BE2C (cell line): ENCODE measurements around the gene ETDA.

Experiments used
- DNase-seq: peaks from one replicate; pipeline ENCODE4 v3.0.0-alpha.2; 2020
- H3K27me3 ChIP-seq: fragments of 250-450 bp; sonication (Bioruptor Pico); 2 replicates; pipeline ENCODE4 v1.5.1; 2020; ENCODE audit warnings: mild to moderate bottlenecking
- H3K36me3 ChIP-seq: fragments of 250-450 bp; sonication (Bioruptor Pico); 2 replicates; pipeline ENCODE4 v1.5.1; 2020; ENCODE audit warnings: mild to moderate bottlenecking
- H3K4me1 ChIP-seq: fragments of 250-450 bp; sonication (Bioruptor Pico); 2 replicates; pipeline ENCODE4 v1.5.1; 2020
- H3K4me3 ChIP-seq: 2 replicates; pipeline ENCODE4 v1.5.1; 2011; ENCODE audit warnings: low read depth, low read length
- H3K9me3 ChIP-seq: fragments of 250-450 bp; sonication (Bioruptor Pico); 2 replicates; pipeline ENCODE4 v1.5.1; 2020
- TF ChIP-seq, protein P1 (sequence below): IDR thresholded peaks from 2 replicates; pipeline ENCODE4 v1.5.1; 2012; ENCODE audit warnings: mild to moderate bottlenecking, low read depth, low read length

Gene ETDA

GRCh38 chrX:135264206-135264605 is 12.3 kb downstream of the ETDA start:
- TF ChIP-seq, protein P1, sequence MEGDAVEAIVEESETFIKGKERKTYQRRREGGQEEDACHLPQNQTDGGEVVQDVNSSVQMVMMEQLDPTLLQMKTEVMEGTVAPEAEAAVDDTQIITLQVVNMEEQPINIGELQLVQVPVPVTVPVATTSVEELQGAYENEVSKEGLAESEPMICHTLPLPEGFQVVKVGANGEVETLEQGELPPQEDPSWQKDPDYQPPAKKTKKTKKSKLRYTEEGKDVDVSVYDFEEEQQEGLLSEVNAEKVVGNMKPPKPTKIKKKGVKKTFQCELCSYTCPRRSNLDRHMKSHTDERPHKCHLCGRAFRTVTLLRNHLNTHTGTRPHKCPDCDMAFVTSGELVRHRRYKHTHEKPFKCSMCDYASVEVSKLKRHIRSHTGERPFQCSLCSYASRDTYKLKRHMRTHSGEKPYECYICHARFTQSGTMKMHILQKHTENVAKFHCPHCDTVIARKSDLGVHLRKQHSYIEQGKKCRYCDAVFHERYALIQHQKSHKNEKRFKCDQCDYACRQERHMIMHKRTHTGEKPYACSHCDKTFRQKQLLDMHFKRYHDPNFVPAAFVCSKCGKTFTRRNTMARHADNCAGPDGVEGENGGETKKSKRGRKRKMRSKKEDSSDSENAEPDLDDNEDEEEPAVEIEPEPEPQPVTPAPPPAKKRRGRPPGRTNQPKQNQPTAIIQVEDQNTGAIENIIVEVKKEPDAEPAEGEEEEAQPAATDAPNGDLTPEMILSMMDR, result no peak

DNA sequence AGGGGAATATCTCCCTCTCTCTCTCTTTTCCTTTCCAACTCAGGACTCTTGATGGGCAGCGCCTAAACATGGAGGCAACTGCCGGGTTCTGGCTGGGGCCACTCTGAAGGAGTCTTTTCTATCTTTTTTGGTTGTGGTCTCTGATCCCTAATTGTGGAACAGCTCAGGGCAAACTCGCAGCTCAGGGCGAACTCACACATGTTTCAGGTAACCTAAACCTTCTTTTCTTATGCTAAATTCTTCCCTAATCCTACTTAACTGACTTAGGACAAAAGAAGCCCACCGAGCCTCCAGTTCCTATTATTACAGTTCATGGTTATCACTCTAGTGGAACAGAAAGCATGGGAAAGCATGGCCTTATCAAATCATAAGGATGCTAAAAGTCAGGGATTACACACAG is 21.3 kb downstream of the ETDA start:
- Histone ChIP-seq H3K4me1 (no peaks in the 10 kb centered on the region), H3K9me3 (no peaks in the 10 kb centered on the region), H3K4me3 (no peak overlapping the region), H3K27me3 (no peaks in the 10 kb centered on the region), H3K36me3 (no peaks in the 10 kb centered on the region)
- no peak for DNase-seq
- TF ChIP-seq, protein P1, result no peak

More at GRCh38 chrX:135264206-135264605, 12.3 kb downstream of the ETDA start:
- no peaks in the 10 kb centered on the region for H3K27me3 ChIP-seq
- no peak overlapping the region for H3K4me3 ChIP-seq
- H3K4me1 ChIP-seq, result no peaks in the 10 kb centered on the region
- no peaks in the 10 kb centered on the region for H3K36me3 ChIP-seq
- H3K9me3 ChIP-seq, result no peaks in the 10 kb centered on the region
- DNase-seq, result no peak

- TF ChIP-seq, protein P1, result no peak
- H3K27me3 ChIP-seq, result no peaks in the 10 kb centered on the region
- H3K4me3 ChIP-seq, result no peak overlapping the region
- H3K36me3 ChIP-seq, result no peaks in the 10 kb centered on the region
- DNase-seq, result no peak
- no peaks in the 10 kb centered on the region for H3K9me3 ChIP-seq
- no peaks in the 10 kb centered on the region for H3K4me1 ChIP-seq
Measured at GRCh38 chrX:135275973-135276372, 24.1 kb downstream of the ETDA start.

- no peaks in the 10 kb centered on the region for H3K9me3 ChIP-seq
- TF ChIP-seq, protein P1, result no peak
Measured at GRCh38 chrX:135287266-135287823, 35.5 kb downstream of the ETDA start.

GRCh38 chrX:135295238-135295943 is 43.5 kb downstream of the ETDA start:
- H3K4me3 ChIP-seq, result peak overlapping the region; percentile 53
- DNase-seq, result peak; percentile 66
- TF ChIP-seq, protein P1, result peak; percentile 42

More at GRCh38 chrX:135287266-135287823, 35.5 kb downstream of the ETDA start:
- no peaks in the 10 kb centered on the region for H3K4me1 ChIP-seq
- DNase-seq, result no peak
- no peaks in the 10 kb centered on the region for H3K27me3 ChIP-seq
- H3K36me3 ChIP-seq, result no peaks in the 10 kb centered on the region
- H3K4me3 ChIP-seq, result no peak overlapping the region

GRCh38 chrX:135295944-135296305 is 44.1 kb downstream of the ETDA start:
- no peak for DNase-seq
- H3K4me3 ChIP-seq, result peak overlapping the region; percentile 53
- H3K4me1 ChIP-seq, result no peaks in the 10 kb centered on the region
- H3K36me3 ChIP-seq, result no peaks in the 10 kb centered on the region
- H3K9me3 ChIP-seq, result no peaks in the 10 kb centered on the region
- TF ChIP-seq, protein P1, result no peak
- no peaks in the 10 kb centered on the region for H3K27me3 ChIP-seq

More at GRCh38 chrX:135295238-135295943, 43.5 kb downstream of the ETDA start:
- no peaks in the 10 kb centered on the region for H3K27me3 ChIP-seq
- no peaks in the 10 kb centered on the region for H3K9me3 ChIP-seq
- no peaks in the 10 kb centered on the region for H3K4me1 ChIP-seq
- no peaks in the 10 kb centered on the region for H3K36me3 ChIP-seq
